HG02981 (cell line): Measurements from ENCODE around the gene TNFRSF4.
"Not testable (repeated sequence)": the region's sequence is repeated elsewhere in the genome, so short reads cannot be mapped to it uniquely, and the experiment has no call there.

ENCODE experiments used
- ATAC-seq: cut with Tn5 transposase; IDR thresholded peaks from one replicate; pipeline ENCODE4 v1.9.1; 2021; ENCODE audit warnings: mild to moderate bottlenecking, moderate library complexity; ENCODE audit not compliant: unreplicated experiment

TNFRSF4 gene

DNA sequence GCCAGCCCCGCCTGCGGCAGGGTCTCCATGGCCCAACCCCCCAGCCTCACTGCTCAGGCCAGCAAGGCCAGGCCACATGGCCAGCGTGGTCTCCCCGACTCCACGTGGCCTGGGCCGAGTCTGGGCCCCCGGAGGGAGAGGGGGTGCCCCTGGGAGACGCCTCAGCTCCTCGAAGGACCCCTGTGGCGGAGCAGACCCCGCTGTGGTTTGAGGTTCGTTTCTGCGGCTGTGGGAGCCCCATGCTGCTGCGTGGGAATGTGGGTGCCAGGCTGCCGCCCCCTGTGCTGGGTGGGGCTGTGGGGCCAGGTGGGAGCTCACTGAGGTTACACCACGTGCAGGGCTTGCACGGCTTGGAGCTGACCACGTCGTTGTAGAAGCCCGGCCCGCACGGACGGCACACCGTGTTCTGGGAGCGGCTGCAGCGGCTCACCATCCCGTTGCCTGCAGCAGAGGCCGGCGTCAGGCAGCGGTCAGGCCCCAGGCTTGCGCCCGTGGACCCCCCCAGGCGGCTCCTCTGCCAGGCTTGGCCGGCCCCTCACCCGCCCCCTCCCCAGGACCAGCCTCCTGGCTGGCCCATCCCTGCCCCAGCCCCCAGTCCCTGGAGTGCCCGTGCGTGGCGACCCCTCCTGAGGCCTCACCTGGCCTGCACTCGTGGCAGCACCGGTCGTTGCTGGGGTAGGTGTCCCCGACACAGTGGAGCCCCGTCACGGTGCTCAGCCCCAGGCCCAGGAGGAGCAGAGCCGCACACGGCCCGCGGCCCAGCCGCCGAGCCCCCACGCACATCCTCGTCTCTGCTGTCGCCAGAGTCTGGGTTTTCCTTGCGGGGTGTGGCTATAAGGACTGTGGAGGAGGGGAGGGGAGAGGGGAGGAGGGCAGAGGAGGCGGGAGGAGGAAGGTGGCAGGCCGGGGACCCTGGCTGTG, at the start of gene TNFRSF4:
Gene TNFRSF4 (minus strand): TSS at position 809 of the 921 bp plus-strand sequence. CDS start 26 bp downstream, at position 783.
- ATAC-seq, result no peak

DNA sequence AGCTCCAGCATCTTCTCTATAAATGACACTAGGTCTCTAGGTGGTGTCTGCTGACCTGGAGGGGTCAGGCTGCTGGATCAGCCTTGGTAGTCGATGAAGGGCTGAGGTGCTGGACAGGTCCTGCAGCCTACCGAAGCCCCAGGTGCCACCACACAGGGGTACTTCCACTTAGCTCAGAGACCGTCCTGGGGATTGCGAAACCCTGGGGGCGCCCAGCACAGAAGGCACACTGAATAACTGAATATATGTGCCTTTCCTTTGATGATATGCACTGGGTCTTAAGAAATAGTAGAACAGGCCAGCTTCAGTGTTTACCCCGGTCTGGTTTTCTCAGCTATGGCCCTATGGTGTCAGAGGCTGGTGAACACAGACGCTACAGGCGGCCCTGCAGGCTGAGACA, 48.8 kb upstream of the TNFRSF4 start:
- ATAC-seq, result no peak

DNA sequence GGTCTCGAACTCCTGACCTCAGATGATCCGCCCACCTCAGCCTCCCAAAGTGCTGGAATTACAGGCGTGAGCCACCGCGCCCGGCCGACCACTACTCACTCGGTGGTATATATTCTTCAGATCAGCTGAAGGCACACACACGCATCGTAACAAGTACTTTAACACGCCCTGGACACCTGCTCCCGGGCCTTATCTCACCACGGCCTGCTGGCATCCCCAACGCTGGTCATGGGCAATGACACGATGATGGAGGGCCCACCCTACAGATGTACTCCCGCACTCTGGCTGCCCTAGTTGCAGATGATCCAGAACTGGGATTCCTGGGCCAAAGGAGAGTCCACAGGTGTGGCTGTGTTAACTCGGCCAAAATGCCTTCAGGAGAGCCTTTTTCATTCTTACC, 48.1 kb upstream of the TNFRSF4 start:
- no peak for ATAC-seq

- no peak for ATAC-seq
Measured at GRCh38 chr1:1260843-1261560, 47.0 kb upstream of the TNFRSF4 start.

DNA sequence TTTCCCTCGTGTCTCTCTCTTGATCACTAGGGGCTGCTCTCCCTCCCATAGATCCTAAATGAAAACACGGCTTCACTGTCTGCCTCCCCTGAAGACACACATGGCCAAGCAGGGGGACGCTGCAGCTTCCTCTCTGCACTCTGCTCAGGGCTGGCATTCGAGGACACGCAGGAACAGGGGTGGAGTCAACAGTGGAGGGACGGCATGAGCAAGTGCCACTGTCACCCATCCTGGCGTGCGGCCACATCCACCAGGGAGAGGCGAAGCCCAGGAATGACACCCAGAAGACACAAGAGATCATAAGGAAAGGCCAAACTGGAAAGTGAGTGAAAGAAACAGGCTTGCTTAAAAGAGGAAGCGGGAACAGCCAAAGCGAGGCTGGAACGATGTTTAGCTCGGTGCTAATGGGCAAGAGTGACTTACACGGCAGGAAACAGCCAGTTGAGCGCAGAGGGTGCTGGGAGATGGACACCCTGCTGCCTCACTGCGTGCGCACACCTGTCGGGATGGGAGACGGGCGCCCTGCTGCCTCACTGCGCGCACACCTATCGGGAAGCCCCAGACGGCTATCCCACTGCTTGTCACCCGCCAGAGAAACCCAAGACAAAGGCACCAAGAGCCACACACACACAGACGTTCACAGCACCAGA, 46.1 kb upstream of the TNFRSF4 start:
- no peak for ATAC-seq

GRCh38 chr1:1259540-1259939, 45.6 kb upstream of the TNFRSF4 start:
- no peak for ATAC-seq

GRCh38 chr1:1259119-1259488, 45.2 kb upstream of the TNFRSF4 start:
- ATAC-seq, result no peak

DNA sequence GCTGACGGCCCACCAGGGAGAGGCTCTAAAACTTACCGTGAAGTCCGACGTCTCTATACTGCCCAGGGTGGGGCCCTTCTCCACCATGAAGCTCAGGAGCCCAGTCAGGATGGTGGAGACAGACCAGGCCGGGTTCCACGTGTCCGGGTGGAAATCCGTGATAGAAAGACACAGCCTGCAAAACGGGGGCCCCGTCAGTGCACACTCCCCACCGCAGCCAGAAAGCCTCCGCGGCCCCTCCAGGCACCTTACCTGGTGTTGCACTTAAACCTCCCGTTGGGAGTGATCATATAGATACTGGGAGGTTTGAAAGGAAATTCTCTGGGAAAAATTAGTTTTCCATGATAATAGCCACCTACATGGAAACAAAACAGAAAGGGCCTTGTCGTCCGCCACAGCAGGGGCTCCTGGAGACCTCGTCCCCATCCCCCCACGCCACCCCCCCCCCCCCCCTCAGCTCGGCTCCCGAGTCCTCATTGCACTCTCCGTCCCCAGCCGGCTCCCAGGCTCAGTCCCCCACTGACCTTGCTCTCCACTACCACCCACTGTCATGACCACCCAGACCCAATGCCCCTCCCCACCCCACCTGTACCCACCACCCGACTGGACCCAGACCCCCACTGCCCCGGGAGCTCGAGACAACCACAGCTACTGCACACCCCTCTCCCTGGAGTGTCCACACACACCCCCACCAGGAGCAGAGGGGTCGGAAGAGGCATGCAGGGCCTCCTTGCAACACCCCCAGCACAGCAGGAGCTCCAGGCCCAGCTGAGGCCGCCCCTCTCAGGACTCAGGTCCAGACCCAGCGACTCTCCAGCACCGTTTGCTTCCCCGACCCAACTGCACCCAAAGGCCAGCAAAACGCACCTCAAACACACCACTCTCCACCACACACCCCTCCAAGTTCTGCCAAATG, 43.3 kb upstream of the TNFRSF4 start:
- no peak for ATAC-seq

- no peak for ATAC-seq
Measured at GRCh38 chr1:1255611-1256010, 41.7 kb upstream of the TNFRSF4 start.

- ATAC-seq, result no peak
Measured at GRCh38 chr1:1255078-1255477, 41.1 kb upstream of the TNFRSF4 start.

DNA sequence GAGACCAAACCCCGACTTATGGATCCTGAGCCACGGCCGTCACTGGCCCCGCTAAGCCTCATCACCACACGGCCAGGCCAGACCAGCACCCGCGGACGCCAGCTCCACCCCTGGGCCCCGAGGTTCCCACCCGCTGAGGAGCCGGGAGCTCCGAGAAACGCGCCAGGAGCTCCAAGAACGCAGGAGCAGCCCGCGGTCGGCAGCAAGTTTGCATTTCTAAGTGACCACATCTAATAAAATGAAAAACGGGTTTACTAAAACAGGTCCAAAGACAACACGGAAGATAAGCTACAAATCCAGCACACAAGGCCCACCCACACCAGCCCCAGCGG, 40.7 kb upstream of the TNFRSF4 start:
- no peak for ATAC-seq

GRCh38 chr1:1253972-1254666, 40.2 kb upstream of the TNFRSF4 start:
- ATAC-seq, result no peak

- no peak for ATAC-seq
Measured at GRCh38 chr1:1253314-1253713, 39.4 kb upstream of the TNFRSF4 start.

- ATAC-seq, result no peak
Measured at GRCh38 chr1:1250786-1251284, 36.9 kb upstream of the TNFRSF4 start.

DNA sequence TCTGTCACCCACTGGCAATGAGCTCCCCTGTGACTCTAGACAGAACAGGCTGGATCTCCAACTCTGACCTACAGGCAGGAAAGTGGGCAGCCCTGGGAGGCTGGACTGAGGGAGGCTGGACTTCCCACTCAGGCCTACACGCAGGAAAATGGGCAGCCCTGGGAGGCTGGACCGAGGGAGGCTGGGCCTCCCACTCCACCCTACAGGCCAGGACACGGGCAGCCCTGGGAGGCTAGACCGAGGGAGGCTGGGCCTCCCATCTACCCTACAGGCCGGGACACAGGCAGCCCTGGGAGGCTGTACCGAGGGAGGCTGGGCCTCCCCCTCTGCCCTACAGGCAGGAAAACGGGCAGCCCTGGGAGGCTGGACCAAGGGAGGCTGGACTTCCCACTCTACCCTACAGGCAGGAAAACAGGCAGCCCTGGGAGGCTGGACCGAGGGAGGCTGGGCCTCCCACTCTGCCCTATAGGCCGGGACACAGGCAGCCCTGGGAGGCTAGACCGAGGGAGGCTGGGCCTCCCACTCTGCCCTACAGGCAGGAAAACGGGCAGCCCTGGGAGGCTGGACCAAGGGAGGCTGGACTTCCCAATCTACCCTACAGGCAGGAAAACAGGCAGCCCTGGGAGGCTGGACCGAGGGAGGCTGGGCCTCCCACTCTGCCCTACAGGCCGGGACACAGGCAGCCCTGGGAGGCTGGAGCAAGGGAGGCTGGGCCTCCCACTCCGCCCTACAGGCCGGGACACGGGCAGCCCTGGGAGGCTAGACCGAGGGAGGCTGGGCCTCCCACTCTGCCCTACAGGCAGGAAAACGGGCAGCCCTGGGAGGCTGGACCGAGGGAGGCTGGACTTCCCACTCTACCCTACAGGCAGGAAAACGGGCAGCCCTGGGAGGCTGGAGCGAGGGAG, 34.3 kb upstream of the TNFRSF4 start:
- not testable (repeated sequence) for ATAC-seq

GRCh38 chr1:1247341-1247913, 33.5 kb upstream of the TNFRSF4 start:
- no peak for ATAC-seq

DNA sequence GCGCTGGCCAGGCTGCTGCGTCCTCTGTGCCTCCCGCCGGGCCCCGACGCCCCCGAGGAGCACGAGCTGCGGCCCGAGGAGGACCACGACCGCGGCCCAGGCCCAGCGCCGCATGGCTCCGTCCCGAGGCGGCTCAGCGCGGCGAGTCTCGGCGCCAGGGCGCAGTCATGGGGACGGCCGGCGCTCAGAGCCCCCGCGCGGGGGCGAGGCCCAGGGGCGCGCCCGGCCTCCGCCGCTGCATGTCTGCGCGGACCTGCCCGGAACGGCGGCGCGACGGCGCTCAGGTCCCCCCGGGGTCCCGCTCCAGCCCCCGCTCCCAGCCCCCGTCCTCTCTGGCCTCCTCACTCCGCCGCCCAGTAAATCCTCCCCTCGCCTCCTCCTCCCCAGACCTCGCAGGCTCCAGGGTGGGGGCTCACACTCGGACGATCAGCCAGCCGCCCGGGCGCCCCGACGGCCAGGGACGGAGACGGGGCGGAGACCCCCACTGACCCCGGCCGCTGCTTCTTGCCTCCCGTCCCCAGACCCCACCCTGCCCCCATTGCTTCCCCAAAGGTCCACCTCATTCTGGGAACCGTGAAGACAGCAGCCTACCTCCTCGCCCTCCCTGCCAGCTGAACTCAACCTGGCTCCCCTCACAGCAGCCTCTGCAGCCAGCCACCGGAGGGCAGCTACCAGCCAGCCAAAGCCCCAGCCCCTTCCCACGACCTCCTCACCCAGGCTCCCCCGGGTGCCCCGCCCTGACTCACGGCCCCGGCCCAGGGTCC, 32.8 kb upstream of the TNFRSF4 start, which contains the start of gene C1QTNF12:
Gene C1QTNF12 (minus strand): TSS at position 146 of the 764 bp plus-strand sequence. CDS start 32 bp downstream, at position 114.
- ATAC-seq, result no peak
